Subcutaneous abdominal adipose tissue (tissue), 5 donors: ENCODE results near the gene GLRX.
A peak's percentile ranks its signal among the peaks of the same experiment; 100 is the strongest.

Experiments
- H3K27ac ChIP-seq: one replicate; pipeline ENCODE4 v1.7.0; 2013; ENCODE audit warnings: low read depth, mild to moderate bottlenecking, inconsistent platforms, low read length, moderate library complexity
- H3K27me3 ChIP-seq, 5 donors: one replicate each; pipeline ENCODE4 v1.7.0; 2013; ENCODE audit warnings: low read length in 5 of 5, inconsistent platforms in 1 of 5; ENCODE audit not compliant: control insufficient read depth in 5 of 5, insufficient read depth in 4 of 5
- H3K36me3 ChIP-seq, 5 donors: one replicate each; pipeline ENCODE4 v1.7.0; 2013; ENCODE audit warnings: low read length in 5 of 5; ENCODE audit not compliant: control insufficient read depth in 5 of 5, insufficient read depth in 5 of 5
- H3K4me1 ChIP-seq, 5 donors: one replicate each; pipeline ENCODE4 v1.7.0; 2013; ENCODE audit warnings: low read length in 5 of 5, mild to moderate bottlenecking in 3 of 5, moderate library complexity in 1 of 5; ENCODE audit not compliant: control insufficient read depth in 5 of 5, insufficient read depth in 5 of 5
- H3K4me3 ChIP-seq, 5 donors: one replicate each; pipeline ENCODE4 v1.7.0; 2013; ENCODE audit warnings: low read length in 5 of 5, low read depth in 1 of 5
- H3K9ac ChIP-seq, 5 donors: one replicate each; pipeline ENCODE4 v1.7.0; 2013; ENCODE audit warnings: low read length in 5 of 5, mild to moderate bottlenecking in 4 of 5, moderate library complexity in 3 of 5
- H3K9me3 ChIP-seq, 5 donors: one replicate each; pipeline ENCODE4 v1.7.0; 2013; ENCODE audit warnings: low read length in 5 of 5; ENCODE audit not compliant: control insufficient read depth in 5 of 5
- donor health status: healthy.
- donor health status: healthy.
- donor health status: healthy.
- donor health status: healthy.
- donor health status: healthy.

GLRX gene

DNA sequence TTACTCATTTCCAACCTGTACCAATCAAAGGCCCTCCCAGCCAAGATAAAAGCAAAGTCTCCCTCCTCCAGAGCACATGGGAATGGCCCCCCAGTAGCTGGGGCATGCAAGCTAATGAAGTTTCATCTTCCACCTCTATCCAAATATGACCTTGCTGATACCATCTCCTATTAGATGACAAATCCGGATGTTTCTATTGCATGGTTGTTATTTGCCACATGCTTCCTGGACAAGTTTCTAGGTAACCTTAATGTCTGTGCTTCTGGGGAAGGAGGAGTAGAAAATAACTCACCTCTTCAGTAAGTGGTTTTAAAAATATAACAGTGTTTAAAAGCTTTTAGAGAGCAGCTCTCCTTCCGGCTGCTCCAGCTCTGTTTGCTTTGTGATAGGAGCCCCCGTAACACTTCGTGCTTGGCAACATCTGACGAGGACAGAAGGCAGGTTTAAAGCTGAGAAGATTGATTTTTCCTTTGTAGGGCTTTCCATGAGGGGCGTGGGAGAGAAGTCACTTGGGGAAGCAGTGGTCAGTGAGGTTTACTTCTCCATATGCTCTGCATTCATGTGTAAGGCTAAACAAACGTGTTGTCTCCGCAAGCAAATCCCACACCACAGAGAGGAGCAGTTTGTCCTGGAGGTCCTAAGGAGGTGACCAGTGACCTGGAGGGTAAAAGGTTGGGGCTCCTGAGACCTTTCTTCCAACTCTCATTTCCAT, 40.3 kb upstream of the GLRX start:
- Histone ChIP-seq H3K9me3 (no peaks in the 10 kb centered on the region), H3K9ac (peak overlapping the region in 4 of 5 donors; percentile 9 to 84 (median 62)), H3K36me3 (no peaks in the 10 kb centered on the region), H3K4me1 (peaks cover 28 to 63% (median 48%) of the 10 kb centered on the region in 5 donors), H3K4me3 (peak overlapping the region in 2 of 5 donors; percentile 12 to 50), H3K27me3 (no peaks in the 10 kb centered on the region), H3K27ac (peak overlapping the region; percentile 96)

DNA sequence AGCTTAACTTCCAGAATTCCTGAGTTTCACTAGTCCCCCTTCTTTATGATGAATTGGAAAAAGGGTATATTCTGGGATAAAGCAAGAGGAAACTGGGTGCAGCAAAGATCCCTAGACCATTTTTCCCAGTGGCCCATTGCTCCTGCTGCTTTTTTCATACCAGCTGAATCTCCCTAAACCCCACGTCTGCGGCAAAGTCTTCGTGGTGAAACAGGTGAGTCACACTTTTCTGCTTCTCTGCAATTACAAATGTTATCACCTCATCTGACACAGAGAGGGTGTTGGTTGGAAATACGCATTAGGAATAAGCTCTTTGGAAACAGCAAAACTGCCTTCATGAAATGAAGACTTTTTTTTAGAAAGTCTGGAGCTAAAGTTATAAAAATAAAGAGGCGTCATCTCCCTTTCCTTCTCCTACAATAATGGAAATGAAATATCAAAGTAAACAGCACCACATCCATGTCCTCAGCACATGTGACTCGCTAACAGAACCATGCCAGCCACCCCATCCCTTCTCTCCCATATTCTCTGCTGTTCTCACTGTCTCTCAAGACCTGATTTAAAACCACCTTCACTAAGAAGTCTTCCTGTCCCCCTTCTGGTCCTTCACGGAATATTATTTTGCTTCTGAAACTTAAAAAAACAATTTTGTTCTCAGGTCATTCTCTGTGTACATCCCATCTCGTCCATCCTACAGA, 39.5 kb upstream of the GLRX start:
- peak overlapping the region in 1 of 5 donors; percentile 14 for H3K4me3 ChIP-seq
- H3K9ac ChIP-seq = peak overlapping the region in 3 of 5 donors; percentile 13 to 84 (median 19)
- no peaks in the 10 kb centered on the region for H3K36me3 ChIP-seq
- H3K4me1 ChIP-seq = peaks cover 36 to 71% (median 49%) of the 10 kb centered on the region in 5 donors
- H3K27ac ChIP-seq = peak overlapping the region; percentile 96
- H3K27me3 ChIP-seq = peaks cover 0 to 5% (median 0%) of the 10 kb centered on the region in 5 donors
- no peaks in the 10 kb centered on the region for H3K9me3 ChIP-seq

DNA sequence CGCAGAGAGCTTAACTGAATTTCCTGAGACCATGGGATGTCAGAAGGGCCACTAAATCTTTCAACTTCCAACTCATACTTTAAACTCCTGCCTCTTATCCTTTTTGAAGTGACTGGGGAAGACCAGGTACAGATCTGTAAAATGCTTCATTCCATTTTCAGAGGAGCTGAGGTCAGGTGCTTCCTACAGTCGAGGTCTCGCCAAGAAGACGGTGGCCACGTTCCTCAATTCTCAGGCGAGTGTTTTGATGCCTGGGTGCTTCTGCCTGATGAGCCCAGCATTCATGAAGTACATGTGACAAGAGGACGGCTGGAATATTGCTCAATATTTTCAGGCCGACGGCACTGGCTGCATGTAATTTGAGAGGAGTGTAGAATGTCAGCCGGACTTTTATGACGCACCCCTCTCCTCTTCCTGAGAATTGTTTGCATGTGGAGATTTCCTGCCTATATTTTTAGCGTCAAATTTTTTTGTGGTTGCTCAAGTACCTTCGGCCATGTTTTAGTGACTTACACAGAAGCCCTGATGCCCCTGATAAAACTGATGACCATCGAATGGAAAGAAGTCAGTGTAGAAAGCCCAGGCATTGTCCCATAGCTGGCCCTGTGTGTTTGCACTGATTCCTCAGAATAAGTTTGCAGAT, 38.8 kb upstream of the GLRX start:
- H3K4me1 ChIP-seq = peaks cover 36 to 78% (median 56%) of the 10 kb centered on the region in 5 donors
- H3K9me3 ChIP-seq = no peaks in the 10 kb centered on the region
- H3K9ac ChIP-seq = peak overlapping the region in 4 of 5 donors; percentile 13 to 84 (median 63)
- H3K27ac ChIP-seq = peak overlapping the region; percentile 96
- no peaks in the 10 kb centered on the region for H3K36me3 ChIP-seq
- H3K27me3 ChIP-seq = peaks cover 0 to 5% (median 0%) of the 10 kb centered on the region in 5 donors
- H3K4me3 ChIP-seq = peak overlapping the region in 1 of 5 donors; percentile 14

DNA sequence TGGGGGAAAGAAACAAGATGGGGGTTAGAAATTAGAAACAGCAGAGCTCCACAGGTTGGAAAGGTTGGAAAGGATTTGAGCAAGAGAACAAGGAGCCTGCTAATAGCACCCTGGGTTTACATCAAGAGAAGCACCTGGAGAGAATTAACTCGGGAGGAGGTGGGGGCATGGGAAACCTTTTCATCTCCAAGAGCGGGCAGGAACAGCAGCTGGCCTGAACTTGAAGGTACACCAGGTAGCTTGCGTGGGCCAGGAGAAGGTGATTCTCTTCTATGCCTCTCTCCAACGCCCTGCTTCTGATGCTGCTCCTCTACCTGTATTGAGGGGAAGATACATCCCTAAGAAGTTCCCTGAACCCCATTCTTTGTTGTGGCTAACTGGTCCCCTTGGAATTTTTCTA, 37.1 kb upstream of the GLRX start:
- H3K9ac ChIP-seq = peak overlapping the region in 3 of 5 donors; percentile 41 to 78 (median 68)
- H3K27ac ChIP-seq = peak overlapping the region; percentile 96
- H3K4me1 ChIP-seq = peaks cover 36 to 79% (median 56%) of the 10 kb centered on the region in 5 donors

DNA sequence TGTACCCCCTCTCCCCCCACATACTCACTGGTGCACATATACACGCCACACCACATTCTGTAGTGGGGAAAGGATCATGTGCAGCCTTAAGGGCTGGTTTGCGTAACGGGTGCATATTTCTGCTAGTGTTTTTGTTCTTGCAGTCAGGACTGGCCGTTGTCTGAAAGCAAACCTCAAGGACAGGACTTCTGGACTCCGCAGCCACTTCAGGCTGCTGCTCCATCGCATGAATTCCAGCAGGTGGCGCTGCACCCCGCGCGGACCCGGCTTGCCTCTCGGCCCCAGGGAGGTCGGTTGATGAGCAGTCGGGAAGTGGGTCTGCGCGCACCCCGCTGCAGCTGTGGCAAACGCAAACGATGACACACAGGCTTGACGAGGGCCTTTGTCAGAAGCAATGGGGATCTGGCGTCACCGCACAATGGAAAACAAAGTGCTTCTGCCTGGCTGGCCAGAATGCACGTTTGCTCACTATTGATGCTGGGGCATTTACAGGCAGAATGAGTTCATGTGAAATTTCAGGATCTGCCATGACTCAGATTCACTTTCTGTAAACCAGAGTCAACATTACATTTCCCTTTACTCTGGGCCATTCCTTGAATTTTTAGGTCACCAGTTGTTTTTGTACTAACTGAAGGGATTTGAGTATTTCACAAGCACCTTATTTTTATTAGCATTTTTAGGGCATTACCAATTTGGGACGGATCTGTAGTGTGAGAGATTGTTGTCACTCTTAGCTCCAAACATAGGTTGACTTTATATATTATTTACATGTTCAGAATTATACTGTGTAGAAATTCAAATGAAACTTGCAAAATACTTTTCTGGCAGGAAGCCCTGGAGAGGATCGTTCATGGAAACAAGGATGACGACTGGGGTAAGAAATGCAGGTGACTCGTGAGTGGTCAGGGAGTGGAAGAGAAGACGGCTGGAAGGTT, 36.4 kb upstream of the GLRX start:
- Histone ChIP-seq H3K9me3 (no peaks in the 10 kb centered on the region), H3K27ac (peak overlapping the region; percentile 96), H3K9ac (peak overlapping the region; percentile 31 to 78 (median 68)), H3K36me3 (no peaks in the 10 kb centered on the region), H3K27me3 (peaks cover 0 to 5% (median 0%) of the 10 kb centered on the region in 5 donors), H3K4me3 (peak overlapping the region in 4 of 5 donors; percentile 44 to 54 (median 49)), H3K4me1 (peaks cover 36 to 73% (median 50%) of the 10 kb centered on the region in 5 donors)

More for the DNA sequence above, 37.1 kb upstream of the GLRX start:
- no peaks in the 10 kb centered on the region for H3K9me3 ChIP-seq
- H3K4me3 ChIP-seq = no peak overlapping the region
- H3K27me3 ChIP-seq = peaks cover 0 to 5% (median 0%) of the 10 kb centered on the region in 5 donors
- H3K36me3 ChIP-seq = no peaks in the 10 kb centered on the region

DNA sequence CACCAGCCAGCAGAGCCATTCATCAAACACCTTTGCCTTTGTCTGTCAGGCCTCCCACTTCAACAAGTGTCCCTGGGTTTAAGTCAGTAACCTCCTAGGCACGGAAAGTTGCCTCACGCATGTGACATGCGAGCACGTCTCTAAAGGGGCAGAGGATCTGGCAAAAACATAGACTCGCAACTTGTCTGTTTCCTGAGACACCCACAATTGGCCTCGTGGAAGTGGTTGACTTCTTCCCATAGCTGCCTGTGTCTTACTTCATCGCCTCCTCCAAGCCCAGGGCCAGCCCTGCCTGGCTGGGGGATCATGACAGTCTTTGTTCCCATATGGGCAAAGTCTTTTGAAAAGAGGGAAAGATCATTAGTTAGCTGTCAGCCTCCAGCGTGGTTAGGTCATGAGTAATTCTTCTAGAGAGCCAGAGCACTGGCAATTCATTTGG, 35.5 kb upstream of the GLRX start:
- H3K4me1 ChIP-seq = peaks cover 32 to 65% (median 47%) of the 10 kb centered on the region in 5 donors
- H3K36me3 ChIP-seq = no peaks in the 10 kb centered on the region
- H3K27ac ChIP-seq = peak overlapping the region; percentile 96
- H3K4me3 ChIP-seq = peak overlapping the region in 2 of 5 donors; percentile 27 to 32
- peak overlapping the region in 4 of 5 donors; percentile 64 to 75 (median 67) for H3K9ac ChIP-seq
- H3K9me3 ChIP-seq = no peaks in the 10 kb centered on the region
- peaks cover 0 to 5% (median 0%) of the 10 kb centered on the region in 5 donors for H3K27me3 ChIP-seq

DNA sequence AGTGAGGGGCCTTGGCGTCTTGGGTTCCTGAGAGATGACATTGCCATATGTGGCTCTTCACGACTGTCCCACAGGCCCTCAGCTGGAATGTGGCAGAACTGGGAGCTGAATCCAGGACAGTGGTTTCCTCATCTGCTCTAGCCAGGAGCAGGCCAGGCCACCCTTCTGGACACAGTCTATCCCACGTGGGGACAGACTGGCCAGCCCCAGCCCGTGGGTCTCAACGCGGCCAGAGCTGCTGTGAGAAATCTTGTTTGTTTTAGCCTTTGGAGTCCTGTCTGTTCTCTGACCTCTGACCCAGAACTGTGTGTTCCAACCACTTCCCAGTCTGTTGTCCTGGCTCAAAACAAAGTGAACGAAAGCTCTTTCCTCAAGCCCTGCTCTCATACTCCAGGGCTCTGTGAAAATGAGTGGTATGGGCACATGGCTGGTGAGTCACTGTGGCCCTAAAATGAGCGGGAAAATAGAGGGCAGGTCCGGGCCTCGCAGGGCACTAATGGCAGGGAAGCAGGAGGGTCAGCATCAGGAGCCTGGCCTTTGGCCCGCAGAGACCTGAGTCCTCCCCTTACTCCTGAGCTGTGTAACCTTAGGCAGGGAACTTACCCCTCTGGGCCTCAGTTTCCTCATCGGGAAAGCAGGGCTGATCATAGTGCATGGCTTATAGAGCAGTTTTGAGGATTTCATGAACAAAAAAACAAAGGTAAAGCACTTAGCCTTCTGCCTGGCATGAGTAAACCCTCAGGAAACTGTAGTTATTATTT, 34.8 kb upstream of the GLRX start:
- Histone ChIP-seq H3K9ac (peak overlapping the region in 4 of 5 donors; percentile 60 to 95 (median 70)), H3K36me3 (no peaks in the 10 kb centered on the region), H3K4me1 (peaks cover 31 to 58% (median 41%) of the 10 kb centered on the region in 5 donors), H3K27me3 (peaks cover 0 to 5% (median 0%) of the 10 kb centered on the region in 5 donors), H3K27ac (peak overlapping the region; percentile 96), H3K4me3 (peak overlapping the region in 1 of 5 donors; percentile 27), H3K9me3 (no peaks in the 10 kb centered on the region)

DNA sequence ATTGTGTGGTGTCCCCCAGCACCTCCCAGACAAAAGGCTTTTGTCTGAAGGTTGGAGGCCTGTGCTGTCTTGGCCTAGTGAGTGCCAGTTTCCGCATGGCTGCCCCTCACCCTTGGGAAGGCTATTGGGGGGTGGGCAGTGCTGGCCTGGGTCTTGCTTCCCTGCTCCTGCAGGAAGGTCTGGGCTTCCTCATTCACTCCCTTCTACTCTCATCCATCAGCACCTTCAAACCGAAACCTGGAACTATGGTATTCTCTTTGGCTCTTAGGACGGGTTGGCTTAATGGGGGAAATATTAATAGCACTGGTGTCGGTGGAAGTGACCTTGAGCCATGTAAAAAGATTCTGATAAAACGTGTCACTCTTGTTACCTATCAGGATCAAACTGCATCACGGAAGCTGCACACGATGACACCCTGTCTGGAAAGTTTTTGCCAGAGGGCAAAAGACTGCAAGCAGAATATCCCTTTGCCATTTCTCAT, 34.0 kb upstream of the GLRX start:
- Histone ChIP-seq H3K27ac (peak overlapping the region; percentile 96), H3K4me1 (peaks cover 30 to 50% (median 36%) of the 10 kb centered on the region in 5 donors), H3K9ac (no peak overlapping the region), H3K36me3 (no peaks in the 10 kb centered on the region), H3K27me3 (peaks cover 0 to 5% (median 0%) of the 10 kb centered on the region in 5 donors), H3K4me3 (no peak overlapping the region), H3K9me3 (no peaks in the 10 kb centered on the region)
